ENCODE data around the gene GRIN3B. TPM values are rescaled to one million over a fixed set of nuclear protein-coding genes. Genes with fewer than 3 reads are reported as not detected.
A peak's percentile ranks its signal among the peaks of the same experiment; 100 is the strongest.

The GRIN3B gene
- total and polyA plus RNA-seq, 9 of the 15 experiments (the other 6 are each of a cell fraction or from before 2014, with no cell fraction given) = 0.06 to 0.95 (median 0.19) TPM; not detected in 6

- WGBS (ENCODE audit: insufficient coverage, low coverage, missing lambda C conversion rate) = under 1% methylated on average over 41 of the region's 60 CpGs
- Histone ChIP-seq H3K4me3 (peak overlapping the region; percentile 94), H3K9me1 (ENCODE audit: control insufficient read depth, insufficient read depth, low read length) (peaks cover 16% of the 10 kb centered on the region), H3K36me3 (ENCODE audit: control insufficient read depth, insufficient read depth, low read length) (peaks cover 44% of the 10 kb centered on the region; the same call in 2 of the 3 replicates), H3K9me3 (replicated peaks; ENCODE audit: control insufficient read depth, insufficient read depth, low read depth, low read length) (no peaks in the 10 kb centered on the region), H3K4me2 (ENCODE audit: insufficient read depth, low read length) (peak overlapping the region; percentile 88), H4K20me1 (replicated peaks; ENCODE audit: control insufficient read depth, insufficient read depth, low read length) (peaks cover 50% of the 10 kb centered on the region), H3K9ac (ENCODE audit: insufficient read depth in 1 of 2, low read depth in 2 of 2, low read length in 2 of 2) (peak overlapping the region; percentile 88 to 99), H3K4me1 (replicated peaks in 1 of 2; ENCODE audit: control insufficient read depth in 2 of 2, insufficient read depth in 2 of 2, low read length in 2 of 2) (peaks cover 27 to 76% of the 10 kb centered on the region in 2 experiments), H3K79me2 (ENCODE audit: control insufficient read depth, insufficient read depth, low read length) (peaks cover 59% of the 10 kb centered on the region), H3K27ac (ENCODE audit: extremely low read depth, low read depth, low read length) (peak overlapping the region; percentile 100), H3K27me3 (ENCODE audit: control insufficient read depth in 2 of 2, insufficient read depth in 2 of 2, low read length in 2 of 2) (no peaks in the 10 kb centered on the region), H2AFZ (ENCODE audit: low read depth, low read length) (peak overlapping the region; percentile 54; the same call in 1 of the 2 replicates)
- ATAC-seq (no peak), FAIRE-seq (peak; percentile 6), DNase-seq (ENCODE audit: extremely low read depth in 1 of 4, low spot score in 3 of 4) (peak in 3 of 4 experiments; percentile 55 to 71 (median 67))
- CTCF ChIA-PET (ENCODE audit: low intra/inter-chr PET ratio) = interaction anchor here (0.6 kb wide), 1 partner anchor 476 kb away, joined by 3 read pairs; no protein-coding TSS in a partner anchor
- in situ Hi-C loops (cut with MboI) (no loop called here), intact Hi-C loops (cut with micrococcal nuclease) (loop anchor here (2.0 kb wide), 2 partner anchors 21 to 83 kb away; partner anchors contain the start of genes ABCA7 and GPX4)
- BruUV-seq (replicated peaks) = no TSS peak
- POLR2A ChIA-PET = interaction anchor here (0.7 to 1.9 kb wide), 5 partner anchors 10 to 249 kb away, joined by 4 to 14 read pairs (median 6); partner anchors contain the start of genes CIRBP and WDR18
- TF ChIP-seq ZNF274 (IDR thresholded peaks at IDR 0.05; ENCODE audit: borderline replicate concordance, low read depth, low read length) (no peak), FIP1L1 (IDR thresholded peaks at IDR 0.05; ENCODE audit: low read depth, low read length, poor library complexity, severe bottlenecking) (no peak), ADNP (tag; IDR thresholded peaks at IDR 0.05) (no peak), FOXM1 (IDR thresholded peaks at IDR 0.05; ENCODE audit: low read depth) (no peak), FOXM1 (CRISPR knock-in tag; IDR thresholded peaks at IDR 0.05; ENCODE audit: low read depth) (no peak; the same call in 1 of the 2 replicates), KAT2B (IDR thresholded peaks at IDR 0.05; ENCODE audit: low read depth, low read length) (no peak), SPI1 (IDR thresholded peaks at IDR 0.05; ENCODE audit: borderline replicate concordance, low read depth, low read length) (no peak), POU5F1 (IDR thresholded peaks at IDR 0.05; ENCODE audit: borderline replicate concordance, low read depth, low read length, partially characterized antibody) (no peak), NR2C2 (CRISPR knock-in tag; IDR thresholded peaks at IDR 0.05) (peak; percentile 83), NR2C2 (tag; IDR thresholded peaks at IDR 0.05) (peak; percentile 96), CHD1 (IDR thresholded peaks at IDR 0.05; ENCODE audit: low read length) (peak; percentile 77), NR2C1 (IDR thresholded peaks at IDR 0.05) (peak; percentile 93), NR2C1 (tag; IDR thresholded peaks at IDR 0.05) (peak; percentile 95), ZSCAN29 (IDR thresholded peaks at IDR 0.05) (no peak), TARDBP (IDR thresholded peaks at IDR 0.05) (no peak), CHD4 (IDR thresholded peaks at IDR 0.05; ENCODE audit: insufficient read depth, insufficient replicate concordance, low read depth, low read length, poor library complexity, severe bottlenecking) (no peak), ZBTB17 (CRISPR knock-in tag; IDR thresholded peaks at IDR 0.05) (no peak), DMBX1 (CRISPR knock-in tag; IDR thresholded peaks at IDR 0.05; ENCODE audit: borderline replicate concordance) (no peak), KAT7 (CRISPR knock-in tag; IDR thresholded peaks at IDR 0.05; ENCODE audit: borderline replicate concordance) (no peak), JUNB (CRISPR knock-in tag; conservative IDR thresholded peaks at IDR 0.05) (no peak), ZNF311 (CRISPR knock-in tag; IDR thresholded peaks at IDR 0.05) (no peak)
- TF ChIP-seq, protein P1, sequence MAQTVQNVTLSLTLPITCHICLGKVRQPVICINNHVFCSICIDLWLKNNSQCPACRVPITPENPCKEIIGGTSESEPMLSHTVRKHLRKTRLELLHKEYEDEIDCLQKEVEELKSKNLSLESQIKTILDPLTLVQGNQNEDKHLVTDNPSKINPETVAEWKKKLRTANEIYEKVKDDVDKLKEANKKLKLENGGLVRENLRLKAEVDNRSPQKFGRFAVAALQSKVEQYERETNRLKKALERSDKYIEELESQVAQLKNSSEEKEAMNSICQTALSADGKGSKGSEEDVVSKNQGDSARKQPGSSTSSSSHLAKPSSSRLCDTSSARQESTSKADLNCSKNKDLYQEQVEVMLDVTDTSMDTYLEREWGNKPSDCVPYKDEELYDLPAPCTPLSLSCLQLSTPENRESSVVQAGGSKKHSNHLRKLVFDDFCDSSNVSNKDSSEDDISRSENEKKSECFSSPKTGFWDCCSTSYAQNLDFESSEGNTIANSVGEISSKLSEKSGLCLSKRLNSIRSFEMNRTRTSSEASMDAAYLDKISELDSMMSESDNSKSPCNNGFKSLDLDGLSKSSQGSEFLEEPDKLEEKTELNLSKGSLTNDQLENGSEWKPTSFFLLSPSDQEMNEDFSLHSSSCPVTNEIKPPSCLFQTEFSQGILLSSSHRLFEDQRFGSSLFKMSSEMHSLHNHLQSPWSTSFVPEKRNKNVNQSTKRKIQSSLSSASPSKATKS (CRISPR knock-in tag; IDR thresholded peaks at IDR 0.05) = no peak
Measured at GRCh38 chr19:1019980-1020867, 20.0 kb downstream of the GRIN3B start.

Data from K562 (cell line).